ENCODE data around the gene AGBL4.

AGBL4 gene

DNA sequence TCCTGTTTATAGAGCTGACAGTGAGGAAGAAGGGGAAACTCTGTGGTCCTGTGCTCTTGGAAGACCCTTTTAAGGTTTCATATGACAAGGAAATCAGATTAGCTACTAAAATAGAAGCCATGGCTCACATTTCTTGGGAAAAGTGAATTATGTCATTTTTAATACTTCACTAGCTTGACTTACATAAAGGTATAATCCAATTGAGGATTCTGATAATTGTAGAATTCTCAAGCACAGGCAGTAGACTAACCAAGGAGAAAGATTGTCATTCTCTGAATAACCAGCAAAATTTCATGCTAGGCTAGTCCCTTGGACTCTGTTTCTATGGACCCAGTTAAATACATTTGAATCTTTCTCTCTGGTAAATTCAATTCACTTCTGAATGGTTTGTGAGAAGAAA is 634.1 kb downstream of the AGBL4 start:
- no peak for DNase-seq (ENCODE audit: low spot score)
- TF ChIP-seq, protein P1, sequence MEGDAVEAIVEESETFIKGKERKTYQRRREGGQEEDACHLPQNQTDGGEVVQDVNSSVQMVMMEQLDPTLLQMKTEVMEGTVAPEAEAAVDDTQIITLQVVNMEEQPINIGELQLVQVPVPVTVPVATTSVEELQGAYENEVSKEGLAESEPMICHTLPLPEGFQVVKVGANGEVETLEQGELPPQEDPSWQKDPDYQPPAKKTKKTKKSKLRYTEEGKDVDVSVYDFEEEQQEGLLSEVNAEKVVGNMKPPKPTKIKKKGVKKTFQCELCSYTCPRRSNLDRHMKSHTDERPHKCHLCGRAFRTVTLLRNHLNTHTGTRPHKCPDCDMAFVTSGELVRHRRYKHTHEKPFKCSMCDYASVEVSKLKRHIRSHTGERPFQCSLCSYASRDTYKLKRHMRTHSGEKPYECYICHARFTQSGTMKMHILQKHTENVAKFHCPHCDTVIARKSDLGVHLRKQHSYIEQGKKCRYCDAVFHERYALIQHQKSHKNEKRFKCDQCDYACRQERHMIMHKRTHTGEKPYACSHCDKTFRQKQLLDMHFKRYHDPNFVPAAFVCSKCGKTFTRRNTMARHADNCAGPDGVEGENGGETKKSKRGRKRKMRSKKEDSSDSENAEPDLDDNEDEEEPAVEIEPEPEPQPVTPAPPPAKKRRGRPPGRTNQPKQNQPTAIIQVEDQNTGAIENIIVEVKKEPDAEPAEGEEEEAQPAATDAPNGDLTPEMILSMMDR (IDR thresholded peaks at IDR 0.05; ENCODE audit: extremely low read depth, missing control alignments), result no peak

DNA sequence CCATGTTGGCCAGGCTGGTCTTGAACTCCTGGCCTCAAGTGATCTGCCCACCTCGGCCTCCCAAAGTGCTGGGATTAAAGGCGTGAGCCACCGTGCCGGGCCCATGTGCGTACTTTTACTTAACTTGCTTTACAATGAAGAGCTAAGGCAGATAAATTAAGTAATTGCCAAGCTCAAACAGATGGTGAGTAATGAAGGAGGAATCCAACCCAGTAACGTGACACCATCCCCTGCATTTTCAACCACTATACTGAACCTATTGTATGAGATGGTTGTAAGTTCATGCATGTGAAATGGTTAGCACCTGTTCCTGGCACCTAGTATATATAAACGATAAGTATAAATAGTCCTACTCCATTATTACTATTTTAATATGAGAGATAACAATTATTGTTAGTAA is 659.1 kb downstream of the AGBL4 start:
- no peak for DNase-seq (ENCODE audit: low spot score)
- TF ChIP-seq, protein P1 (IDR thresholded peaks at IDR 0.05; ENCODE audit: extremely low read depth, missing control alignments), result no peak

DNA sequence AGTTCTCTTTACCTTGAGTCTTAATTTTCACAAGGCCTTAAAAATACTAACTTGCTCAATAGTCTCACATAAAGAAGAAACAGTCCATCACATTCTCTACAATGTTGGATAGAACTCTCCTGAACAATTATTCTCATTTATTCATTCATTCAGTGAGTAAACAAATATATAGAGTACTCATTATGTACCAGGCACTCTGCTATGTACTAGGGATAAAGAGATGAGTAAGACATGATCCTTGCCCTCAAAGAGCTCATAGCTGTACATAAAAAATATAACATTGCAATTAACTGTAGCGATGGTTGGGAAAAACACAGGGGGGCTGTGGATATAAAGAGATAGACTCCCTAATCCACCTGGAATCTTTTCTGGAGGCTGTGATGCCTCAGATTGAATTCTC is 660.1 kb downstream of the AGBL4 start:
- TF ChIP-seq, protein P1 (IDR thresholded peaks at IDR 0.05; ENCODE audit: extremely low read depth, missing control alignments), result no peak
- no peak for DNase-seq (ENCODE audit: low spot score)

DNA sequence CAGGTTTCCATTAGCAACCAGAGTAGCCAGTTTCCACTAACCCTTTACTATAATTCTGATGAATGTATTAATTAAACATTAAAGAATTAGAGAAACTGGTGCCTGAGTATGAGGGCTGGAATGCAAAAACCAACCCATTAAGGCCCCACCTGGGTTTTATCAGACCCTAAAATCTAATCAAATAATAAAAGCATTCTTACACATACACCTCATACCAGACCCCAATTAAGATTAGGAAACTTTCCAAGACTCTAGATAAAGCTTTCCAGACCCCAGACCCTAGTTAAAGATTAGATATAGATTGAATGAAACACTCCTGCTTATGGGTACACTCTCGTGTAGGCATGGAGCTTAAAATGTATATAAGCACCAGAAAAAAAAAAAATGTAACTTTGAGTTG is 665.7 kb downstream of the AGBL4 start:
- DNase-seq (ENCODE audit: low spot score), result no peak
- TF ChIP-seq, protein P1 (IDR thresholded peaks at IDR 0.05; ENCODE audit: extremely low read depth, missing control alignments), result no peak

DNA sequence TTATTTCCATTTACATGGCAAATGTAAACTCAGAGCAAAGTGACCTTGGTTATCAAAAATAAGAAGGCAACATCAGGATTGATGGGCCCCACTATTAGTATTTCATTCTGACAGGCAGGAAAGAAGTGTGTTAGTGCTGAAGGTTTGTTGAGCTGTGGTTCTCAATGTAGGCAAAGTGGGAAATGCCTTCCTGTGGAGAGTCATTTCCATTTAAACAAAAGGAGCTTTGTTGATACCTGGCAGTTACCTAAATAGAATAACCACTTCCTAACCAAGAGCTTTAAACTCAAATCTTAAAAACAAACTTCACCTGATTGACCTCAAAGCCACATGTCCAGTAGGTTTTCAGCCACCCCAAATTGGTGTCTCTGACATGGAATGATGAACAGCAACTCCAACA is 667.2 kb downstream of the AGBL4 start:
- no peak for DNase-seq (ENCODE audit: low spot score)
- TF ChIP-seq, protein P1 (IDR thresholded peaks at IDR 0.05; ENCODE audit: extremely low read depth, missing control alignments), result no peak

DNA sequence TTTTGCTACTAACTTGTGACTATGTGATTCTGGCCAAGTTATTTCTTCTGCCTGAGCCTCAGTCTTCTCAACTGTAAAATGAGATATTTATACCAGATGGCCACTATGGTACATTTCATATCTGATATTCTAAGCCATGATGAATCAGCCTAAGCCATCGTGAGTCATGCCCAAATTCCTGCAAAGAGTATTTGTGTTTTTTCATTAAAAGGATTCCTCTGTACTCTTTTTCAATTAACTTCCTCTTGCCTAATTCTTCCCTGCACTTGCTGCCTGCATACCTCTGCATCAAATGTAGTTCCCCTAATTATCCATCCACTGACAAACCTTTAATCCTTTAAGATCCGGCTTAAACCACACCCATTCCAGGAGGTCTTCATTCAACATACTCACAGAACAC is 672.0 kb downstream of the AGBL4 start:
- TF ChIP-seq, protein P1 (IDR thresholded peaks at IDR 0.05; ENCODE audit: extremely low read depth, missing control alignments), result no peak
- no peak for DNase-seq (ENCODE audit: low spot score)

DNA sequence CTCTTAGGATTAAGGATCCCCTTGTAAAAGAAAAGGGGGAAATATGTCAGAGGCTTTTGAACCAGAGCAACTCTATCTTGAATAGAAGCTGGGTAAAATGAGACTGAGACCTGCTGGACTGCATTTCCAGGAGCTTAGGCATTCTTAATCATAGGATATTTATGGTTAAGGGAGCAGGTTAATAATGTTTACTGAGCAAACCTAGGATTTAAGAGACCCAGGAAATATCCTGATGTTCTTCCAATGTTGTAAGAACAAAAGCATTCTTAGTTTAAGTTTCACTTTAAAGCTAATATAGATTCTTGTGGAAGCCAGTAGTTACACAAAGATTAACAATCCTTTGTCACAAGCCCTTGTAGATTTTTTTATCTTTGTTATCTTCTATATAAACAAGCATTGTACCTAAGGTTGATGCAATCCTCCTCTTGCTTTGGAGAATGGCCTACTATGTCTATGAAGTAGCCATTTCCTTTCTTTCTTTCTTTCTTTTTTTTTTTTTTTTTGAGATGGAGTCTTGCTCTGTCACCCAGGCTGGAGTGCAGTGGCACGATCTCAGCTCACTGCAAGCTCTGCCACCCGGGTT is 676.9 kb downstream of the AGBL4 start:
- TF ChIP-seq, protein P1 (IDR thresholded peaks at IDR 0.05; ENCODE audit: extremely low read depth, missing control alignments), result no peak
- no peak for DNase-seq (ENCODE audit: low spot score)

Data from GM20000 (cell line).